GM23338 (cell line): ENCODE measurements around the gene PRM3. TPM values are rescaled to one million over a fixed set of nuclear protein-coding genes. Genes with fewer than 3 reads are reported as not detected.
A peak's percentile ranks its signal among the peaks of the same experiment; 100 is the strongest.

ENCODE experiments used
- ATAC-seq: fragments of 200-7000 bp; cut with Tn5 transposase; 3 replicates; pipeline ENCODE4 v1.9.1; 2020
- DNase-seq: peaks from one replicate; pipeline ENCODE4 v3.0.0-alpha.2; 2015; ENCODE audit warnings: low spot score
- H2AFZ ChIP-seq: fragments of 200-600 bp; sonication (generic); 2 replicates; pipeline ENCODE4 v1.8.0; 2016; ENCODE audit warnings: antibody characterized with exemption, mild to moderate bottlenecking, moderate library complexity
- H3F3A ChIP-seq: fragments of 200-600 bp; sonication (generic); replicated peaks from 2 replicates; pipeline ENCODE4 v1.8.0; 2017; ENCODE audit warnings: antibody characterized with exemption, mixed run types, low read depth
- H3K27ac ChIP-seq: fragments of 200-600 bp; sonication (generic); 2 replicates; pipeline ENCODE4 v1.6.1; 2016; ENCODE audit warnings: low read depth
- H3K27me3 ChIP-seq: fragments of 200-600 bp; sonication (generic); 2 replicates; pipeline ENCODE4 v1.8.0; 2016; ENCODE audit warnings: mild to moderate bottlenecking, mixed run types, moderate library complexity; ENCODE audit not compliant: insufficient read depth
- H3K36me3 ChIP-seq: fragments of 200-600 bp; sonication (generic); 2 replicates; pipeline ENCODE4 v1.8.0; 2016; ENCODE audit warnings: mild to moderate bottlenecking; ENCODE audit not compliant: insufficient read depth
- H3K4me1 ChIP-seq: fragments of 200-600 bp; sonication (generic); 2 replicates; pipeline ENCODE4 v1.8.0; 2016; ENCODE audit warnings: mild to moderate bottlenecking, moderate library complexity; ENCODE audit not compliant: insufficient read depth
- H3K4me2 ChIP-seq: fragments of 200-600 bp; sonication (generic); 2 replicates; pipeline ENCODE4 v1.7.1; 2017; ENCODE audit warnings: mixed run types
- H3K4me3 ChIP-seq: fragments of 200-600 bp; sonication (generic); 2 replicates; pipeline ENCODE4 v1.6.1; 2016; ENCODE audit warnings: mixed run types
- H3K79me2 ChIP-seq: fragments of 200-600 bp; sonication (generic); replicated peaks from 2 replicates; pipeline ENCODE4 v1.8.0; 2017; ENCODE audit warnings: mild to moderate bottlenecking; ENCODE audit not compliant: insufficient read depth
- H3K9me2 ChIP-seq: fragments of 200-600 bp; sonication (generic); 2 replicates; pipeline ENCODE4 v1.8.0; 2017; ENCODE audit not compliant: insufficient read depth
- H4K20me1 ChIP-seq: fragments of 200-600 bp; sonication (generic); replicated peaks from 2 replicates; pipeline ENCODE4 v1.8.0; 2017; ENCODE audit warnings: mild to moderate bottlenecking; ENCODE audit not compliant: insufficient read depth
- H3K27ac Mint-ChIP-seq: 2 replicates; pipeline ENCODE4 v1.8.0; 2020; ENCODE audit warnings: inconsistent platforms, mild to moderate bottlenecking, moderate library complexity, mixed read lengths
- H3K27me3 Mint-ChIP-seq: 3 replicates; pipeline ENCODE4 v1.8.0; 2022; ENCODE audit warnings: low read depth, mild to moderate bottlenecking, moderate library complexity, mixed read lengths, inconsistent platforms; ENCODE audit not compliant: insufficient read depth, poor library complexity
- H3K36me3 Mint-ChIP-seq: 3 replicates; pipeline ENCODE4 v1.8.0; 2021; ENCODE audit warnings: low read depth, mild to moderate bottlenecking, inconsistent platforms, moderate library complexity, mixed read lengths
- H3K4me1 Mint-ChIP-seq: 3 replicates; pipeline ENCODE4 v1.8.0; 2020; ENCODE audit warnings: mild to moderate bottlenecking, inconsistent platforms, mixed read lengths
- H3K4me3 Mint-ChIP-seq: 3 replicates; pipeline ENCODE4 v1.8.0; 2021; ENCODE audit warnings: moderate library complexity, mild to moderate bottlenecking, inconsistent platforms, mixed read lengths
- H3K9me3 Mint-ChIP-seq: 3 replicates; pipeline ENCODE4 v1.8.0; 2020; ENCODE audit warnings: moderate library complexity, mild to moderate bottlenecking, inconsistent platforms, mixed read lengths
- EZH2phosphoT487 ChIP-seq: fragments of 200-600 bp; sonication (generic); IDR thresholded peaks from one replicate; pipeline ENCODE4 v1.8.1; 2018; ENCODE audit warnings: antibody characterized with exemption; ENCODE audit not compliant: unreplicated experiment
- STAT1 ChIP-seq: IDR thresholded peaks from one replicate; pipeline ENCODE4 v1.6.1; 2016; ENCODE audit warnings: antibody characterized with exemption; ENCODE audit not compliant: unreplicated experiment
- ZNF114 ChIP-seq: fragments of 250-450 bp; sonication (Bioruptor Pico); IDR thresholded peaks from 2 replicates; pipeline ENCODE4 v1.5.0; 2020; ENCODE audit warnings: mild to moderate bottlenecking, moderate library complexity
- ZNF331 ChIP-seq: fragments of 250-450 bp; sonication (Bioruptor Pico); IDR thresholded peaks from 2 replicates; pipeline ENCODE4 v1.5.0; 2020; ENCODE audit warnings: low read depth, mild to moderate bottlenecking, moderate library complexity
- polyA plus RNA-seq: library from polyadenylated mRNA; unstranded; fragments of >200 nt; fragmentation: Nextera tagmentation; extraction: Ambion mirVana; gene quantifications from 2 replicates; pipeline ENCODE4 v1.2.1, GENCODE V29; 2016
- total RNA-seq: library from RNA; depleted of rRNA; stranded (reverse); fragments of >200 nt; shearing (Covaris generic); gene quantifications from 2 replicates; pipeline ENCODE4 v1.2.3, GENCODE V29; 2014
- TF ChIP-seq, protein P1 (sequence below): fragments of 250-450 bp; sonication (Bioruptor Pico); IDR thresholded peaks from 2 replicates; pipeline ENCODE4 v1.5.0; 2020; ENCODE audit warnings: mild to moderate bottlenecking, moderate library complexity
- TF ChIP-seq, protein P2 (sequence below): IDR thresholded peaks from 2 replicates; pipeline ENCODE4 v1.6.1; 2016; ENCODE audit warnings: antibody characterized with exemption

The PRM3 gene
- total and polyA plus RNA-seq, 2 experiments from 2014 or later: not detected

DNA sequence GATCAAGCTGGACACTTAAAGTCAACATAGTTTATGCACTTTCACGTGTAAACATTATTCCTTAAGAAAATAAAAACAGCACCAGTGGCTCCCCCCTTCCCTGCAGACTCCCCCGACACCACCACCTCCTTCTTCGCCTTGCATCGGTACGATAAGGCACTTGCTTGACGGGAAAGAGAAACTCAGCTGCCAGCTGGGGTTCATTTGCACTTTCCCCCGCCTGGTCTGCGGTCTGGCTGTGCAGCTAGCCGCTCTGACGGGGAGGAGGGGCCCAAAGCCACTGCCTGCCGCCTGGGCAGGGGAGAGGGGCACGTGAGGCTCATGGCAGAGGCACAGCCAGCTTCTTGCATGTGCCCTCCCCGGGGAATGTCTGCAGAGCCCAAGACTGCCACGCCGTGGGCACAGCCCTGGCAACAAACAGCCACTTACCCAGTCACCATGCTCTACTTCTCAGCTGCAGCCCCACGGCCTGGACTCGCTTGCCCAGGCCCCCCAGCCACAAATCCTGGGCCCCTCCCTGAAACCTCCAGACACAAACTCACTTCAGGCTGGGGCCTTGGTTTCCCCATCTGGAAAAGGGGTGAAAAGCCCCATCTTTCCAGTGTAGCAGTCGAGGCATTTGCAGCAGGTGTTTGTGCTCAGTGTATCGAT, 24.2 kb upstream of the PRM3 start (continued):
- TF ChIP-seq, protein P1, sequence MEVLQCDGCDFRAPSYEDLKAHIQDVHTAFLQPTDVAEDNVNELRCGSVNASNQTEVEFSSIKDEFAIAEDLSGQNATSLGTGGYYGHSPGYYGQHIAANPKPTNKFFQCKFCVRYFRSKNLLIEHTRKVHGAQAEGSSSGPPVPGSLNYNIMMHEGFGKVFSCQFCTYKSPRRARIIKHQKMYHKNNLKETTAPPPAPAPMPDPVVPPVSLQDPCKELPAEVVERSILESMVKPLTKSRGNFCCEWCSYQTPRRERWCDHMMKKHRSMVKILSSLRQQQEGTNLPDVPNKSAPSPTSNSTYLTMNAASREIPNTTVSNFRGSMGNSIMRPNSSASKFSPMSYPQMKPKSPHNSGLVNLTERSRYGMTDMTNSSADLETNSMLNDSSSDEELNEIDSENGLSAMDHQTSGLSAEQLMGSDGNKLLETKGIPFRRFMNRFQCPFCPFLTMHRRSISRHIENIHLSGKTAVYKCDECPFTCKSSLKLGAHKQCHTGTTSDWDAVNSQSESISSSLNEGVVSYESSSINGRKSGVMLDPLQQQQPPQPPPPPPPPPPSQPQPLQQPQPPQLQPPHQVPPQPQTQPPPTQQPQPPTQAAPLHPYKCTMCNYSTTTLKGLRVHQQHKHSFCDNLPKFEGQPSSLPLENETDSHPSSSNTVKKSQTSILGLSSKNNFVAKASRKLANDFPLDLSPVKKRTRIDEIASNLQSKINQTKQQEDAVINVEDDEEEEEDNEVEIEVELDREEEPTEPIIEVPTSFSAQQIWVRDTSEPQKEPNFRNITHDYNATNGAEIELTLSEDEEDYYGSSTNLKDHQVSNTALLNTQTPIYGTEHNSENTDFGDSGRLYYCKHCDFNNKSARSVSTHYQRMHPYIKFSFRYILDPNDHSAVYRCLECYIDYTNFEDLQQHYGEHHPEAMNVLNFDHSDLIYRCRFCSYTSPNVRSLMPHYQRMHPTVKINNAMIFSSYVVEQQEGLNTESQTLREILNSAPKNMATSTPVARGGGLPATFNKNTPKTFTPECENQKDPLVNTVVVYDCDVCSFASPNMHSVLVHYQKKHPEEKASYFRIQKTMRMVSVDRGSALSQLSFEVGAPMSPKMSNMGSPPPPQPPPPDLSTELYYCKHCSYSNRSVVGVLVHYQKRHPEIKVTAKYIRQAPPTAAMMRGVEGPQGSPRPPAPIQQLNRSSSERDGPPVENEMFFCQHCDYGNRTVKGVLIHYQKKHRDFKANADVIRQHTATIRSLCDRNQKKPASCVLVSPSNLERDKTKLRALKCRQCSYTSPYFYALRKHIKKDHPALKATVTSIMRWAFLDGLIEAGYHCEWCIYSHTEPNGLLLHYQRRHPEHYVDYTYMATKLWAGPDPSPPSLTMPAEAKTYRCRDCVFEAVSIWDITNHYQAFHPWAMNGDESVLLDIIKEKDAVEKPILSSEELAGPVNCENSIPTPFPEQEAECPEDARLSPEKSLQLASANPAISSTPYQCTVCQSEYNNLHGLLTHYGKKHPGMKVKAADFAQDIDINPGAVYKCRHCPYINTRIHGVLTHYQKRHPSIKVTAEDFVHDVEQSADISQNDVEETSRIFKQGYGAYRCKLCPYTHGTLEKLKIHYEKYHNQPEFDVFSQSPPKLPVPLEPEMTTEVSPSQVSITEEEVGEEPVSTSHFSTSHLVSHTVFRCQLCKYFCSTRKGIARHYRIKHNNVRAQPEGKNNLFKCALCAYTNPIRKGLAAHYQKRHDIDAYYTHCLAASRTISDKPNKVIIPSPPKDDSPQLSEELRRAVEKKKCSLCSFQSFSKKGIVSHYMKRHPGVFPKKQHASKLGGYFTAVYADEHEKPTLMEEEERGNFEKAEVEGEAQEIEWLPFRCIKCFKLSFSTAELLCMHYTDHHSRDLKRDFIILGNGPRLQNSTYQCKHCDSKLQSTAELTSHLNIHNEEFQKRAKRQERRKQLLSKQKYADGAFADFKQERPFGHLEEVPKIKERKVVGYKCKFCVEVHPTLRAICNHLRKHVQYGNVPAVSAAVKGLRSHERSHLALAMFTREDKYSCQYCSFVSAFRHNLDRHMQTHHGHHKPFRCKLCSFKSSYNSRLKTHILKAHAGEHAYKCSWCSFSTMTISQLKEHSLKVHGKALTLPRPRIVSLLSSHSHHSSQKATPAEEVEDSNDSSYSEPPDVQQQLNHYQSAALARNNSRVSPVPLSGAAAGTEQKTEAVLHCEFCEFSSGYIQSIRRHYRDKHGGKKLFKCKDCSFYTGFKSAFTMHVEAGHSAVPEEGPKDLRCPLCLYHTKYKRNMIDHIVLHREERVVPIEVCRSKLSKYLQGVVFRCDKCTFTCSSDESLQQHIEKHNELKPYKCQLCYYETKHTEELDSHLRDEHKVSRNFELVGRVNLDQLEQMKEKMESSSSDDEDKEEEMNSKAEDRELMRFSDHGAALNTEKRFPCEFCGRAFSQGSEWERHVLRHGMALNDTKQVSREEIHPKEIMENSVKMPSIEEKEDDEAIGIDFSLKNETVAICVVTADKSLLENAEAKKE (CRISPR knock-in tag): no peak
- no peak for TF ChIP-seq ZNF331

DNA sequence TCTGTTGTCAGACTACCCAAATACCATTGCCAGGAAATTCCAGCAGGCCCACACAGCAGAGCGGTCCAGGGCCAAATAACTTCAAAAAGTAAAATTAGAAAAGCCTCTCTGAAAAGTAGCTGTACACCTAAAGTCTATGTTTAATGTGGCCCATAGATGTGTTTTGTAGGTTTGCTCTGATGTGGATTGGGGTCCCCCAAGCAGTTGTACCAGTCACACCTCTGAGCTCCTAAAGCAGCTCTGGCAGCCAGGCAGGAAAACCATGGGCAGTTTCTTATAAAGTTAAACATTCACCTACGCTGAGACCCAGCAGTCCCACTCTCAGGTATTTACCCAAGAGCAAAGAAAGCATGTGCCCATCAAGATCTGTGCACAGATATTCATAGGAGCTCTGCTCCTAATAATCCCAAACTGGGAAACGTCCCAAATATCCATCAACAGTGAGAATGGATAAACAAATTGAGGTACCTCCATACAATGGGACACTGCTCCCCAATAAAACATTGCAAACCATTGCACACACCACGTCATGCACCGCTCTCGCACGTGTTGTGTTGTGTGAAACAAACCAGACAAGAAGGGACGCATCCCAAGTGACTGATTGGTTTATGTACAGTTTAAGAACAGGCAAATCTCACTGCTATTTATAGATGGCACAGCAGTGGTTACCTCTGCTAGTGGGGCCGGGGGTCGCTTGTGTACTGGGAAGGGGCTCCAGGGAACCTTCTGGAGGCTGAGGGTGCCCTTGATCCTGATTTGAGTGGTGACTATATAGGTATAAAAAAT, 23.5 kb upstream of the PRM3 start:
- Histone ChIP-seq H3K36me3 (no peaks in the 10 kb centered on the region), H3F3A (peaks cover 7% of the 10 kb centered on the region; the same call in 1 of the 2 replicates), H3K9me2 (no peaks in the 10 kb centered on the region), H3K4me1 (peaks cover 17% of the 10 kb centered on the region), H2AFZ (peak overlapping the region; percentile 96), H3K27me3 (no peaks in the 10 kb centered on the region), H3K79me2 (no peaks in the 10 kb centered on the region), H3K4me2 (peak overlapping the region; percentile 48), H4K20me1 (no peaks in the 10 kb centered on the region), H3K27ac (no peak overlapping the region), H3K4me3 (no peak overlapping the region)
- no peak for DNase-seq
- no peaks in the 10 kb centered on the region for H3K36me3 Mint-ChIP-seq
- no peaks in the 10 kb centered on the region for H3K9me3 Mint-ChIP-seq
- peaks cover 14% of the 10 kb centered on the region for H3K4me1 Mint-ChIP-seq
- TF ChIP-seq, protein P2, sequence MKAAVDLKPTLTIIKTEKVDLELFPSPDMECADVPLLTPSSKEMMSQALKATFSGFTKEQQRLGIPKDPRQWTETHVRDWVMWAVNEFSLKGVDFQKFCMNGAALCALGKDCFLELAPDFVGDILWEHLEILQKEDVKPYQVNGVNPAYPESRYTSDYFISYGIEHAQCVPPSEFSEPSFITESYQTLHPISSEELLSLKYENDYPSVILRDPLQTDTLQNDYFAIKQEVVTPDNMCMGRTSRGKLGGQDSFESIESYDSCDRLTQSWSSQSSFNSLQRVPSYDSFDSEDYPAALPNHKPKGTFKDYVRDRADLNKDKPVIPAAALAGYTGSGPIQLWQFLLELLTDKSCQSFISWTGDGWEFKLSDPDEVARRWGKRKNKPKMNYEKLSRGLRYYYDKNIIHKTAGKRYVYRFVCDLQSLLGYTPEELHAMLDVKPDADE: no peak
- TF ChIP-seq, protein P1 (CRISPR knock-in tag): no peak
- TF ChIP-seq ZNF331 (no peak), ZNF114 (CRISPR knock-in tag) (no peak), EZH2phosphoT487 (no peak), STAT1 (no peak)
- ATAC-seq: no peak; the same call in 2 of the 3 replicates
- H3K4me3 Mint-ChIP-seq: no peak overlapping the region; the same call in 2 of the 3 replicates
- H3K27me3 Mint-ChIP-seq: no peaks in the 10 kb centered on the region
- H3K27ac Mint-ChIP-seq: 0 out of 2 replicates have a peak overlapping the region, but pooled peaks have one; percentile 23
